Prostate gland (tissue), 2 donors: Measurements from ENCODE around the gene GPX5.

Experiments
- POLR2A ChIP-seq: fragments of 450-650 bp; IDR thresholded peaks from one replicate; pipeline ENCODE4 v1.6.1; 2016; ENCODE audit warnings: antibody characterized with exemption, mild to moderate bottlenecking
- POLR2AphosphoS5 ChIP-seq: sonication (generic); formaldehyde crosslinking; IDR thresholded peaks from one replicate; pipeline ENCODE4 v1.6.1; 2017; ENCODE audit warnings: antibody characterized with exemption
- TF ChIP-seq, protein P1 (sequence below), 4 experiments: fragments of 200-600 bp in 2 of 4; fragments of 450-650 bp in 2 of 4; sonication (generic) in 2 of 4; IDR thresholded peaks; 1 replicate in 3 of 4; 2 replicates in 1 of 4; pipeline ENCODE4 v1.5.1; 2016 to 2019; ENCODE audit warnings: antibody characterized with exemption in 4 of 4, mild to moderate bottlenecking in 2 of 4, moderate library complexity in 2 of 4

DNA sequence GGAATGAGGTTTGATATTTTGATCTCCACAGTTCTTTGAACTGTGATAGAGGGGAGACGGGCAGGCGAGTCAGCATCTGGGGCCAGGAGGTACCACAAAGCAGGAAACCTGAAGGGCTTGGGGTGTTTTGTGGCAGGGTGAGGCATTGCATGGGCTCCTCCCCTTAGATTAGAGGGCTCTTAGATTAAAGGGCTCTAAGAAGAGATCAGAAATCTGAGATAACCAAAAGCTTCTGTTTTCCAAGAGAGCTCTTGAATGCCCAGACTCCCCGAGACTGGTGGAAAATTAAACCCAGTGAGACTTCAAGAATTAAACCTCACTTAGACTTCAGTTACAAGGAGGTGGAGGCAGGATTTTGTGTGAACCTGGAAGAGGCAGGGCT is 2.4 kb upstream of the GPX5 start:
- TF ChIP-seq POLR2A: no peak
- TF ChIP-seq, protein P1, sequence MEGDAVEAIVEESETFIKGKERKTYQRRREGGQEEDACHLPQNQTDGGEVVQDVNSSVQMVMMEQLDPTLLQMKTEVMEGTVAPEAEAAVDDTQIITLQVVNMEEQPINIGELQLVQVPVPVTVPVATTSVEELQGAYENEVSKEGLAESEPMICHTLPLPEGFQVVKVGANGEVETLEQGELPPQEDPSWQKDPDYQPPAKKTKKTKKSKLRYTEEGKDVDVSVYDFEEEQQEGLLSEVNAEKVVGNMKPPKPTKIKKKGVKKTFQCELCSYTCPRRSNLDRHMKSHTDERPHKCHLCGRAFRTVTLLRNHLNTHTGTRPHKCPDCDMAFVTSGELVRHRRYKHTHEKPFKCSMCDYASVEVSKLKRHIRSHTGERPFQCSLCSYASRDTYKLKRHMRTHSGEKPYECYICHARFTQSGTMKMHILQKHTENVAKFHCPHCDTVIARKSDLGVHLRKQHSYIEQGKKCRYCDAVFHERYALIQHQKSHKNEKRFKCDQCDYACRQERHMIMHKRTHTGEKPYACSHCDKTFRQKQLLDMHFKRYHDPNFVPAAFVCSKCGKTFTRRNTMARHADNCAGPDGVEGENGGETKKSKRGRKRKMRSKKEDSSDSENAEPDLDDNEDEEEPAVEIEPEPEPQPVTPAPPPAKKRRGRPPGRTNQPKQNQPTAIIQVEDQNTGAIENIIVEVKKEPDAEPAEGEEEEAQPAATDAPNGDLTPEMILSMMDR (IDR thresholded peaks at IDR 0.05): no peak
- no peak for TF ChIP-seq POLR2AphosphoS5
